Cardiac muscle cell (in vitro differentiated cells and primary cell): ENCODE measurements around the gene ARL5C. TPM values are rescaled to one million over a fixed set of nuclear protein-coding genes. Genes with fewer than 3 reads are reported as not detected.
"Not testable (repeated sequence)": the region's sequence is repeated elsewhere in the genome, so short reads cannot be mapped to it uniquely, and the experiment has no call there.

Experiments
- DNase-seq, 2 donors: peaks; one replicate each; pipeline versions ENCODE4 v3.0.0 to v3.0.0-alpha.2; 2010 to 2017; ENCODE audit warnings: low read depth in 1 of 2, low spot score in 1 of 2
- H3K27ac ChIP-seq: fragments of 200-600 bp; sonication (generic); 2 replicates; pipeline ENCODE4 v1.5.1; 2016
- H3K27me3 ChIP-seq: fragments of 200-600 bp; sonication (generic); 2 replicates; pipeline ENCODE4 v1.6.0; 2016; ENCODE audit warnings: control low read depth
- H3K36me3 ChIP-seq: fragments of 200-600 bp; sonication (generic); 2 replicates; pipeline ENCODE4 v1.5.1; 2016; ENCODE audit warnings: control low read depth
- H3K4me1 ChIP-seq: fragments of 200-600 bp; sonication (generic); 2 replicates; pipeline ENCODE4 v1.8.1; 2017; ENCODE audit warnings: low read depth, mild to moderate bottlenecking, mixed run types
- H3K4me3 ChIP-seq: fragments of 200-600 bp; sonication (generic); 2 replicates; pipeline ENCODE4 v1.5.1; 2016; ENCODE audit warnings: mild to moderate bottlenecking
- H3K9me3 ChIP-seq: fragments of 200-600 bp; sonication (generic); 2 replicates; pipeline ENCODE4 v1.5.1; 2017; ENCODE audit warnings: low read depth, mild to moderate bottlenecking, control low read depth
- polyA plus RNA-seq: library from polyadenylated mRNA; unstranded; fragments of >200 nt; fragmentation: Nextera tagmentation; extraction: Ambion mirVana; gene quantifications from 2 replicates; pipeline ENCODE4 v1.2.1, GENCODE V29; 2016
- total RNA-seq: library from RNA; depleted of rRNA; stranded (reverse); fragments of >200 nt; gene quantifications from 2 replicates; pipeline ENCODE4 v1.2.3, GENCODE V29; 2016
- TF ChIP-seq, protein P1 (sequence below): IDR thresholded peaks from 2 replicates; pipeline ENCODE4 v1.5.1; 2012; ENCODE audit warnings: low read depth, mild to moderate bottlenecking, low read length

Gene ARL5C
- total and polyA plus RNA-seq, 2 experiments from 2014 or later: 0.12 TPM; not detected in 1

DNA sequence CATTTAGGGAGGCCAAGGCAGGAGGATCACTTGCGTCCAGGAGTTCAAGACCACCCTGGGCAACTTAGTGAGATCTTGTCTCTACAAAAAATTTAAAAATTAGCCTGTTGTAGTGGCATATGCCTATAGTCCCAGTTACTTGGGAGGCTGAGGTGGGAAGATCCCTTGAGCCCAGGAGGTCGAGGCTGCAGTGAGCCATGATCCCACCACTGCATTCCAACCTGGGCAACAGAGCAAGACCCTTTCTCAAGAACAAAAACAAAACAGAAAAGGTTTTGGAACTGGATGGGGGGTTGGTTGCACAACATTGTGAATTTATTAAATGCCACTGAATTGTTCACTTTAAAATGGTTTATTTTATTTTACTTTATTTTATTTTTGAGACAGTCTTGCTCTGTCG lies 35.8 kb downstream of the ARL5C start:
- no peak for DNase-seq
- TF ChIP-seq, protein P1, sequence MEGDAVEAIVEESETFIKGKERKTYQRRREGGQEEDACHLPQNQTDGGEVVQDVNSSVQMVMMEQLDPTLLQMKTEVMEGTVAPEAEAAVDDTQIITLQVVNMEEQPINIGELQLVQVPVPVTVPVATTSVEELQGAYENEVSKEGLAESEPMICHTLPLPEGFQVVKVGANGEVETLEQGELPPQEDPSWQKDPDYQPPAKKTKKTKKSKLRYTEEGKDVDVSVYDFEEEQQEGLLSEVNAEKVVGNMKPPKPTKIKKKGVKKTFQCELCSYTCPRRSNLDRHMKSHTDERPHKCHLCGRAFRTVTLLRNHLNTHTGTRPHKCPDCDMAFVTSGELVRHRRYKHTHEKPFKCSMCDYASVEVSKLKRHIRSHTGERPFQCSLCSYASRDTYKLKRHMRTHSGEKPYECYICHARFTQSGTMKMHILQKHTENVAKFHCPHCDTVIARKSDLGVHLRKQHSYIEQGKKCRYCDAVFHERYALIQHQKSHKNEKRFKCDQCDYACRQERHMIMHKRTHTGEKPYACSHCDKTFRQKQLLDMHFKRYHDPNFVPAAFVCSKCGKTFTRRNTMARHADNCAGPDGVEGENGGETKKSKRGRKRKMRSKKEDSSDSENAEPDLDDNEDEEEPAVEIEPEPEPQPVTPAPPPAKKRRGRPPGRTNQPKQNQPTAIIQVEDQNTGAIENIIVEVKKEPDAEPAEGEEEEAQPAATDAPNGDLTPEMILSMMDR: no peak
- no peaks in the 10 kb centered on the region for H3K9me3 ChIP-seq
- no peaks in the 10 kb centered on the region for H3K36me3 ChIP-seq
- no peaks in the 10 kb centered on the region for H3K4me1 ChIP-seq
- H3K27me3 ChIP-seq: no peaks in the 10 kb centered on the region
- no peak overlapping the region for H3K4me3 ChIP-seq
- H3K27ac ChIP-seq: no peak overlapping the region

DNA sequence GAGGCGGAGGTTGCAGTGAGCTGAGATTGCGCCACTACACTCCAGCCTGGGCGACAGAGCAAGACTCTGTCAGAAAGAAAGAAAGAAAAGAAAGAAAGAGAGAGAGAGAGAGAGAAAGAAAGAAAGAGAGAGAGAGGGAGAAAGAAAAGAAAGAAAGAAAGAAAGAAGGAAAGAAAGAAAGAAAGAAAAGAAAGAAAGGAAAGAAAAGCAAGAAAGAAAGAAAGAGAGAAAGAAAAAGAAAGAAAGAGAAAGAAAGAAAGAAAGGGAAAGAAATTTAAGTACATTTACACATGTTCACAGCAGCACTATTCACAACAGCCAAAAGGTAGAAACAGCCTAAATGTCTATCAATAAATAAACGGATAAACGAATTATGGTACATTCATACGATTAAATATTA lies 36.4 kb downstream of the ARL5C start:
- not testable (repeated sequence) for H3K36me3 ChIP-seq, DNase-seq, H3K27ac ChIP-seq, H3K4me1 ChIP-seq, H3K27me3 ChIP-seq, H3K4me3 ChIP-seq, H3K9me3 ChIP-seq

DNA sequence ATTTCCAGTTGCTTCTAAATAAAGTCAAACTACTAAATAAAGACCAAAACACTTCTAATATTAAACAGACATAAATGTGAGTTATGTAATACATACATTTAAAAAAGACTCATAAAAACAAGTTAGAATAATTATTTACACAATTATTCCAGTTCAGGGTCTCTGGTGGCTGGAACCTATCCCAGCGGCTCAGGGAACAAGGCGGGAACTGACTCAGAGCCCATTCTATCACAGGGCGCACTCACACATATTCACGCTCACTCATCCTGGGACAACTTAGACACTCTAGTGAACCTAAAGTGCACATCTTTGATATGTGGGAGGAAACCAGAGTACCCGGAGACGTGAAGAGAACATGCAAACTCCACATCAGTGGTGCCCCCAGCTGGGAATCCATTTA lies 39.5 kb downstream of the ARL5C start:
- DNase-seq: no peak
- H3K36me3 ChIP-seq: no peaks in the 10 kb centered on the region
- TF ChIP-seq, protein P1: no peak
- no peaks in the 10 kb centered on the region for H3K4me1 ChIP-seq
- no peaks in the 10 kb centered on the region for H3K27me3 ChIP-seq
- no peaks in the 10 kb centered on the region for H3K9me3 ChIP-seq
- H3K27ac ChIP-seq: no peak overlapping the region
- H3K4me3 ChIP-seq: no peak overlapping the region

DNA sequence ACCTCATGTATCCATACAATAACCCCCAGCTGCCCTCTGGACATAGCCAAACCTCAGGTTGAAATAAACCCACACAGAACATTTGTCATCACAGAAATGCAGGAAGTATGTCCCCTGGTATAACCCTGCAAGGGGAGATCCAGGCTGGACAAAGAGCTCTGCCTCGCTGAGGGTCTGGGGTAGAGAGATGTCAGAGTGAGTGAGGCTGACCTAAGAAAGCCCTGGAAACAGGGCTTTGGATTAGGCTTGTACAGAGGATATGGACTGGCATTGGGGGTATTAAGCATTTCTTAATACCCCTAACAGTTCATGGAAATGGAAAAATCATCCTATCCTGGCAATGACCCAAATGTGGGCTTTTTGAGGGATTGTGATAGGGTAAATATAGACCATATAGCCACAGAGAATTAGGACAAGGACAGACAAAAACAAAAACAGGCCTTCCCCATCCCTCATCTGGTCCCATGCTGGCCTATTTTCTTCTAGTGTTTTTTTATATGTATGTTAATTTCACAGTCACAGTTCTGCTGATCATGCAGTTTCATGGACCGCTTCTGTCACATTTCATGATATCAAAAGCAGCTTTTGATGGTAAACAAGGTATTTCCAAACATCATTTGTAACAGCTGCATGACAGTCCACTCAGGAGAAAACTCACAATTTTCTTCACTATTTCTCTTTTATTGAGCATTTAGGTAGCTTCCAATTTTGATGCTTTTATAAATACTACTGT lies 40.7 kb downstream of the ARL5C start:
- Histone ChIP-seq H3K4me3 (no peak overlapping the region), H3K27ac (no peak overlapping the region), H3K4me1 (no peaks in the 10 kb centered on the region), H3K27me3 (no peaks in the 10 kb centered on the region), H3K9me3 (no peaks in the 10 kb centered on the region), H3K36me3 (no peaks in the 10 kb centered on the region)
- TF ChIP-seq, protein P1: no peak
- DNase-seq: no peak

DNA sequence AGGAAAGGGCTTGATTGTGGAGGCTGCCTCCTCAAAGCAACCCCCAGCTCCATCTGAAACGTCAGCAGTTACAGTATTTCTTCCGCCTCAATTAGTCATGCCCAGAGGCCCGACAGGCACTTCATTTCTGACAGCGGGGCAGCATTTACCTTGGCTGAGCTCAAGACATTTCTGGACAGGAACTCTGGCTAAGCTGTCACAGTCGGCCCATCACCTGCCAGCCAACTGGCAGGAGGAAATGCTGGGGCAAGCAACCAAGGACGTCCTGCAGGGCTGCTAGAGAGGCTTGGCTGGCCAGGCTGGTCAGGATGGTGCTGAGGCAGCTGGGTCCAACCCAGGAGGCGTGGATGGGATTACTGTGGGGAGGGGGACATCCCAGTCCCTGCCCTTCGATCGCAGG lies 42.3 kb downstream of the ARL5C start:
- H3K4me3 ChIP-seq: no peak overlapping the region
- H3K4me1 ChIP-seq: no peaks in the 10 kb centered on the region
- DNase-seq: no peak
- no peaks in the 10 kb centered on the region for H3K36me3 ChIP-seq
- H3K27ac ChIP-seq: no peak overlapping the region
- no peaks in the 10 kb centered on the region for H3K9me3 ChIP-seq
- TF ChIP-seq, protein P1: no peak
- no peaks in the 10 kb centered on the region for H3K27me3 ChIP-seq

DNA sequence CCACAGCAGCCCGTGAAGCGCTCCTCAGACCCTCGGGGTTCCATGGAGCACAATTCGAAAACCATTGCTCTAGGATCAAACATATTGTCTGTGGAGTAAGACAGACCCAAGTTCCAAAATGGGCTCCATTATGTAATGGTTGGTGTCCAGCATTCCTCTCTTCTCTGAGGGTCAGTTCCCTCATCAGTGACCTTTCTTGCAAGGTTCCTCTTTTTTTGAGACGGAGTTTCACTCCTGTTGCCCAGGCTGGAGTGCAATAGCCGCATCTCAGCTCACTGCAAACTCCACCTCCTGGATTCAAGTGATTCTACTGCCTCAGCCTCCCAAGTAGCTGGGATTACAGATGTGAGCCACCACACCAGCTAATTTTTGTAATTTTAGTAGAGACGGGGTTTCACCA lies 43.0 kb downstream of the ARL5C start:
- no peaks in the 10 kb centered on the region for H3K4me1 ChIP-seq
- TF ChIP-seq, protein P1: no peak

DNA sequence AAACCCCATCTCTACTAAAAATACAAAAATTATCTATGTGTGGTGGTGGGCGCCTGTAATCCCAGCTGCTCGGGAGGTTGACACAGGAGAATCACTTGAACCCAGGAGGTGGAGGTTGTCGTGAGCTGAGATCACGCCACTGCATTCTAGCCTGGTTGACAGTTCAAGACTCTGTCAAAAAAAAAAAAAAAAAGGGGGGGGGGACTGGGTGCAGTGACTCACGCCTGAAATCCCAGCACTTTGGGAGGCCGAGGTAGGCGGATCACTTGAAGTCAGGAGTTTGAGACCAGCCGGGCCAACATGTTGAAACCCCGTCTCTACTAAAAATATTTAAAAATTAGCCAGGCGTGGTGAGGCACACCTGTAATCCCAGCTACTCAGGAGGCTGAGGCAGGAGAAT lies 44.0 kb downstream of the ARL5C start:
- H3K36me3 ChIP-seq, H3K27me3 ChIP-seq, H3K9me3 ChIP-seq, H3K27ac ChIP-seq, H3K4me1 ChIP-seq, DNase-seq, H3K4me3 ChIP-seq: not testable (repeated sequence)

More for the DNA sequence above, 43.0 kb downstream of the ARL5C start:
- no peaks in the 10 kb centered on the region for H3K27me3 ChIP-seq
- H3K36me3 ChIP-seq: no peaks in the 10 kb centered on the region
- no peak overlapping the region for H3K27ac ChIP-seq
- DNase-seq: no peak
- H3K4me3 ChIP-seq: no peak overlapping the region
- H3K9me3 ChIP-seq: no peaks in the 10 kb centered on the region
